GM10266 (cell line): Measurements from ENCODE around the gene AASDHPPT.

Source experiments
- DNase-seq: peaks from one replicate; pipeline ENCODE4 v3.0.0; 2012; ENCODE audit errors: extremely low spot score
- CTCF ChIP-seq: IDR thresholded peaks from 2 replicates; pipeline ENCODE4 v1.5.1; 2012; ENCODE audit warnings: mild to moderate bottlenecking, low read depth; ENCODE audit not compliant: control insufficient read depth, insufficient read depth; ENCODE audit errors: missing control alignments

Gene AASDHPPT

GRCh38 chr11:106137061-106137460 lies 59.6 kb downstream of the AASDHPPT start:
- no peak for TF ChIP-seq CTCF
- no peak for DNase-seq

GRCh38 chr11:106137758-106138157 lies 60.3 kb downstream of the AASDHPPT start:
- no peak for TF ChIP-seq CTCF
- DNase-seq = no peak
